ENCODE data around the gene SCUBE1. TPM values are rescaled to one million over a fixed set of nuclear protein-coding genes. Genes with fewer than 3 reads are reported as not detected.
A peak's percentile ranks its signal among the peaks of the same experiment; 100 is the strongest.

SCUBE1 gene
- total RNA-seq, 4 donors from 2014 or later: 81.3 to 214 (median 141) TPM

DNA sequence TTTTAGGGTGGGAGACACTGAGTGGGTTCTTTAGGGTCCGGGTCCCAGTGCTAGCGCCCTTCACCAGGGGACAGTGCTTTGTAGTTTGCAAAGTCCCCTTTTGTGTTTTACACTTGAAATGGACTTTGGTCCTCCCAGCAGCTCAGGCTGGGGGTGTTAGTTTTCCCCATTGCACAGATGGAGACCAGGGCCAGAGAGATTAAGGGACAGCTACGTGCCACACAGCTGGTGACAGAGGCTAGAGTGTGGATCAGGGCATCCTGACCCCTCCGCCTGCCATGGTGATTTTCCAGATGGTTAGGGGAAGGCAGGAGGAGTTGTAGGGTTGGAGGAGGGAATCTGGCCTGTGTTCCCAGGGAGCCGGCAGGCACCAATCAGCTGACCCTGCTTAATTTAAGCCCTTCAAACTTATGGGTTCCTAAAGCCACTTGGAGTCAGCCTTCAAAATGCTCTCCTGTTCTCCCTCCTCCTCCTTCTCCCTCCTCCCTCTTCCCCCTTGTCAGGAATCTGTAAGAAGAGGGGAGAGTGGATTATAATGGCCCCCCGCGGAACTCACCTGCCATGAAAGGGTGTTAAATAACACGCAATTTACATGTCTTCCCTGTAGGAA, 46.2 kb upstream of the SCUBE1 start:
- 78 to 82% methylated on average over 8 of the region's 8 CpGs for WGBS, 2 donors
- no peak for DNase-seq (ENCODE audit: low spot score in 2 of 2)
- Histone ChIP-seq H3K27me3 (peaks cover 0 to 22% of the 10 kb centered on the region in 2 donors), H3K27ac (no peak overlapping the region), H3K4me1 (peaks cover 0 to 14% (median 0%) of the 10 kb centered on the region in 4 donors), H3K4me3 (no peak overlapping the region), H3K36me3 (no peaks in the 10 kb centered on the region), H3K9me3 (peaks cover 0 to 3% (median 0%) of the 10 kb centered on the region in 4 donors)
- TF ChIP-seq CTCF (IDR thresholded peaks at IDR 0.05): no peak
- no peak for TF ChIP-seq POLR2A (IDR thresholded peaks at IDR 0.05)
- TF ChIP-seq EP300 (IDR thresholded peaks at IDR 0.05): no peak

GRCh38 chr22:43388420-43388851, 45.3 kb upstream of the SCUBE1 start:
- no peak overlapping the region for H3K4me3 ChIP-seq
- peaks cover 0 to 14% (median 0%) of the 10 kb centered on the region in 4 donors for H3K4me1 ChIP-seq
- H3K36me3 ChIP-seq: no peaks in the 10 kb centered on the region
- no peaks in the 10 kb centered on the region for H3K9me3 ChIP-seq
- no peak overlapping the region for H3K27ac ChIP-seq
- DNase-seq (ENCODE audit: low spot score in 2 of 2): peak; percentile 57 to 78
- no peak for TF ChIP-seq POLR2A (IDR thresholded peaks at IDR 0.05)
- peak; percentile 90 to 99 (median 95) for TF ChIP-seq CTCF (IDR thresholded peaks at IDR 0.05)
- peaks cover 0 to 22% of the 10 kb centered on the region in 2 donors for H3K27me3 ChIP-seq
- 8 to 10% methylated on average over 14 to 17 of the region's 17 CpGs for WGBS, 2 donors

- TF ChIP-seq EP300 (IDR thresholded peaks at IDR 0.05): no peak
- no peak for TF ChIP-seq CTCF (IDR thresholded peaks at IDR 0.05)
- no peak for DNase-seq (ENCODE audit: low spot score in 2 of 2)
- peaks cover 0 to 14% (median 0%) of the 10 kb centered on the region in 4 donors for H3K4me1 ChIP-seq
- H3K27me3 ChIP-seq: peaks cover 0 to 22% of the 10 kb centered on the region in 2 donors
- H3K9me3 ChIP-seq: no peaks in the 10 kb centered on the region
- H3K36me3 ChIP-seq: no peaks in the 10 kb centered on the region
- H3K4me3 ChIP-seq: no peak overlapping the region
- 52% methylated on average over 7 of the region's 7 CpGs for WGBS, 2 donors
- no peak overlapping the region for H3K27ac ChIP-seq
Measured at GRCh38 chr22:43387815-43388214, 44.6 kb upstream of the SCUBE1 start.

GRCh38 chr22:43385770-43386641, 42.8 kb upstream of the SCUBE1 start:
- Histone ChIP-seq H3K27ac (no peak overlapping the region), H3K9me3 (no peaks in the 10 kb centered on the region), H3K36me3 (no peaks in the 10 kb centered on the region), H3K4me1 (peaks cover 0 to 14% (median 0%) of the 10 kb centered on the region in 4 donors), H3K4me3 (no peak overlapping the region), H3K27me3 (peaks cover 0 to 22% of the 10 kb centered on the region in 2 donors)
- WGBS, 2 donors: 8 to 9% methylated on average over 15 to 19 of the region's 20 CpGs
- no peak for TF ChIP-seq POLR2A (IDR thresholded peaks at IDR 0.05)
- peak; percentile 85 to 94 (median 91) for TF ChIP-seq CTCF (IDR thresholded peaks at IDR 0.05)
- peak; percentile 47 to 54 for DNase-seq (ENCODE audit: low spot score in 2 of 2)

DNA sequence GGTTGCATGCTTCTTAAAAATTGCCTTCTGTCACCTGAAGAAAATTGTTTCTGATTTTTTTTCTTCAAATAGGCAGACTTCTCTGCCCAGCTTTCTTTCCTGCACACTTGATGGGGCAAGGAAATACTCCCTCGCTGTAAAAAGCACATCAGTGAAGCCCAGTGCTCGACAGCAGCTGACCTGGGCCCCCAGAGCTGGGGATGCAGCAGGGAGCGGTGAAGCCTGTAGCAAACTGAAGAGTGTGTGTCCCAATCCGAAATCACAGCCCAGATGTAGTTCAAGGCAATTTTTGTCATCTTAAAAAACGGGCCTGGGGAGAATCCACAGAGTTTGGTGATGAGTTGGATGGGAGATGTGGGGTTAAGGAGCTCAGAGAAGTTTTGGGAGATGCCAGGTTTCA, 41.7 kb upstream of the SCUBE1 start:
- Histone ChIP-seq H3K4me3 (no peak overlapping the region), H3K36me3 (no peaks in the 10 kb centered on the region), H3K9me3 (no peaks in the 10 kb centered on the region), H3K27me3 (peaks cover 0 to 25% of the 10 kb centered on the region in 2 donors), H3K27ac (no peak overlapping the region), H3K4me1 (peaks cover 0 to 14% (median 0%) of the 10 kb centered on the region in 4 donors)
- no peak for TF ChIP-seq POLR2A (IDR thresholded peaks at IDR 0.05)
- TF ChIP-seq EP300 (IDR thresholded peaks at IDR 0.05): no peak
- TF ChIP-seq CTCF (IDR thresholded peaks at IDR 0.05): no peak
- WGBS, 2 donors: 49 to 64% methylated on average over 5 of the region's 5 CpGs
- no peak for DNase-seq (ENCODE audit: low spot score in 2 of 2)
